ENCODE results near the gene TMEM127.

Gene TMEM127

GRCh38 chr2:96198921-96199320 lies 66.9 kb downstream of the TMEM127 start:
- H3K36me3 ChIP-seq (ENCODE audit: insufficient read depth, low read depth, low read length), result peaks cover 21% of the 10 kb centered on the region
- no peaks in the 10 kb centered on the region for H3K27me3 ChIP-seq (ENCODE audit: insufficient read depth, low read length)
- H3K9ac ChIP-seq (ENCODE audit: low read depth, low read length), result no peak overlapping the region
- H3K27ac ChIP-seq (ENCODE audit: low read length), result no peak overlapping the region
- H3K4me1 ChIP-seq (ENCODE audit: insufficient read depth, low read length), result peaks cover 10% of the 10 kb centered on the region; the same call in 1 of the 2 replicates
- H3K9me3 ChIP-seq (ENCODE audit: insufficient read depth, low read depth, low read length), result no peaks in the 10 kb centered on the region
- H3K4me3 ChIP-seq (ENCODE audit: low read length), result no peak overlapping the region

All from iPS-20b (cell line).